ENCODE measurements around the gene E2F1.
"Not testable (repeated sequence)": the region's sequence is repeated elsewhere in the genome, so short reads cannot be mapped to it uniquely, and the experiment has no call there.

The E2F1 gene

GRCh38 chr20:33657704-33658095 is 28.5 kb downstream of the E2F1 start:
- no peak for DNase-seq (ENCODE audit: low read depth)

GRCh38 chr20:33656783-33657703 is 29.1 kb downstream of the E2F1 start:
- DNase-seq (ENCODE audit: low read depth) = no peak

- DNase-seq (ENCODE audit: low read depth) = no peak
Observed at GRCh38 chr20:33656010-33656782, 30.0 kb downstream of the E2F1 start.

- no peak for DNase-seq (ENCODE audit: low read depth)
Observed at GRCh38 chr20:33655164-33655563, 31.0 kb downstream of the E2F1 start.

- DNase-seq (ENCODE audit: low read depth) = no peak
Observed at GRCh38 chr20:33654680-33655161, 31.5 kb downstream of the E2F1 start.

- DNase-seq (ENCODE audit: low read depth) = no peak
Observed at GRCh38 chr20:33653900-33654596, 32.1 kb downstream of the E2F1 start.

GRCh38 chr20:33653218-33653899 is 32.8 kb downstream of the E2F1 start:
- DNase-seq (ENCODE audit: low read depth) = no peak

GRCh38 chr20:33651562-33652048 is 34.6 kb downstream of the E2F1 start:
- DNase-seq (ENCODE audit: low read depth) = no peak

- no peak for DNase-seq (ENCODE audit: low read depth)
Observed at GRCh38 chr20:33650753-33651561, 35.2 kb downstream of the E2F1 start.

GRCh38 chr20:33650111-33650752 is 36.0 kb downstream of the E2F1 start:
- DNase-seq (ENCODE audit: low read depth) = no peak

- no peak for DNase-seq (ENCODE audit: low read depth)
Observed at GRCh38 chr20:33649201-33649681, 36.9 kb downstream of the E2F1 start.

- DNase-seq (ENCODE audit: low read depth) = no peak
Observed at GRCh38 chr20:33648396-33649004, 37.7 kb downstream of the E2F1 start.

GRCh38 chr20:33647603-33648395 is 38.4 kb downstream of the E2F1 start:
- no peak for DNase-seq (ENCODE audit: low read depth)

- DNase-seq (ENCODE audit: low read depth) = not testable (repeated sequence)
Observed at GRCh38 chr20:33646959-33647602, 39.1 kb downstream of the E2F1 start.

- DNase-seq (ENCODE audit: low read depth) = no peak
Observed at GRCh38 chr20:33646191-33646590, 40.0 kb downstream of the E2F1 start.

- DNase-seq (ENCODE audit: low read depth) = no peak
Observed at GRCh38 chr20:33645396-33645795, 40.8 kb downstream of the E2F1 start.

- DNase-seq (ENCODE audit: low read depth) = no peak
Observed at GRCh38 chr20:33645072-33645358, 41.2 kb downstream of the E2F1 start.

- no peak for DNase-seq (ENCODE audit: low read depth)
Observed at GRCh38 chr20:33644313-33645071, 41.7 kb downstream of the E2F1 start.

Measured in stimulated activated CD8-positive, alpha-beta memory T cell treated with anti-CD3 and anti-CD28 coated beads, Interleukin-4, amount 100 ng/mL, for 24 hours (primary cell).